HEK293T (cell line): ENCODE results near the gene GPX4.

Experiments
- ARNT ChIP-seq: fragments of 450-650 bp; IDR thresholded peaks from 2 replicates; pipeline ENCODE4 v1.6.1; 2017; ENCODE audit warnings: mild to moderate bottlenecking
- BHLHE40 ChIP-seq: fragments of 450-650 bp; IDR thresholded peaks from 2 replicates; pipeline ENCODE4 v1.6.1; 2016; ENCODE audit warnings: mild to moderate bottlenecking, moderate library complexity, borderline replicate concordance
- ELF4 ChIP-seq: fragments of 450-650 bp; IDR thresholded peaks from 2 replicates; pipeline ENCODE4 v1.6.1; 2017; ENCODE audit warnings: antibody characterized with exemption
- FOXK2 ChIP-seq: fragments of 450-650 bp; IDR thresholded peaks from 2 replicates; pipeline ENCODE4 v1.6.1; 2016; ENCODE audit warnings: mild to moderate bottlenecking
- FOXM1 ChIP-seq: fragments of 450-650 bp; IDR thresholded peaks from 2 replicates; pipeline ENCODE4 v1.6.1; 2017; ENCODE audit warnings: mild to moderate bottlenecking, borderline replicate concordance
- HDGF ChIP-seq: fragments of 450-650 bp; IDR thresholded peaks from 2 replicates; pipeline ENCODE4 v1.6.1; 2017; ENCODE audit warnings: antibody characterized with exemption, borderline replicate concordance
- LEF1 ChIP-seq: fragments of 450-650 bp; IDR thresholded peaks from 2 replicates; pipeline ENCODE4 v1.6.1; 2017; ENCODE audit warnings: mild to moderate bottlenecking, borderline replicate concordance
- PKNOX1 ChIP-seq: fragments of 450-650 bp; IDR thresholded peaks from 2 replicates; pipeline ENCODE4 v1.6.1; 2016
- TARDBP ChIP-seq: fragments of 450-650 bp; IDR thresholded peaks from 2 replicates; pipeline ENCODE4 v1.6.1; 2016
- ZNF384 ChIP-seq: fragments of 450-650 bp; IDR thresholded peaks from 2 replicates; pipeline ENCODE4 v1.6.1; 2016

- TF ChIP-seq HDGF (no peak), TARDBP (no peak), FOXM1 (no peak), FOXK2 (no peak), ARNT (no peak), ELF4 (no peak), PKNOX1 (no peak), ZNF384 (no peak), BHLHE40 (no peak), LEF1 (no peak)
These were observed 39.7 kb upstream of the GPX4 start for GRCh38 chr19:1063909-1064660.
